ENCODE data around the gene CDH5.
"Not testable (repeated sequence)": the region's sequence is repeated elsewhere in the genome, so short reads cannot be mapped to it uniquely, and the experiment has no call there.

CDH5 gene, protein sequence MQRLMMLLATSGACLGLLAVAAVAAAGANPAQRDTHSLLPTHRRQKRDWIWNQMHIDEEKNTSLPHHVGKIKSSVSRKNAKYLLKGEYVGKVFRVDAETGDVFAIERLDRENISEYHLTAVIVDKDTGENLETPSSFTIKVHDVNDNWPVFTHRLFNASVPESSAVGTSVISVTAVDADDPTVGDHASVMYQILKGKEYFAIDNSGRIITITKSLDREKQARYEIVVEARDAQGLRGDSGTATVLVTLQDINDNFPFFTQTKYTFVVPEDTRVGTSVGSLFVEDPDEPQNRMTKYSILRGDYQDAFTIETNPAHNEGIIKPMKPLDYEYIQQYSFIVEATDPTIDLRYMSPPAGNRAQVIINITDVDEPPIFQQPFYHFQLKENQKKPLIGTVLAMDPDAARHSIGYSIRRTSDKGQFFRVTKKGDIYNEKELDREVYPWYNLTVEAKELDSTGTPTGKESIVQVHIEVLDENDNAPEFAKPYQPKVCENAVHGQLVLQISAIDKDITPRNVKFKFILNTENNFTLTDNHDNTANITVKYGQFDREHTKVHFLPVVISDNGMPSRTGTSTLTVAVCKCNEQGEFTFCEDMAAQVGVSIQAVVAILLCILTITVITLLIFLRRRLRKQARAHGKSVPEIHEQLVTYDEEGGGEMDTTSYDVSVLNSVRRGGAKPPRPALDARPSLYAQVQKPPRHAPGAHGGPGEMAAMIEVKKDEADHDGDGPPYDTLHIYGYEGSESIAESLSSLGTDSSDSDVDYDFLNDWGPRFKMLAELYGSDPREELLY

DNA sequence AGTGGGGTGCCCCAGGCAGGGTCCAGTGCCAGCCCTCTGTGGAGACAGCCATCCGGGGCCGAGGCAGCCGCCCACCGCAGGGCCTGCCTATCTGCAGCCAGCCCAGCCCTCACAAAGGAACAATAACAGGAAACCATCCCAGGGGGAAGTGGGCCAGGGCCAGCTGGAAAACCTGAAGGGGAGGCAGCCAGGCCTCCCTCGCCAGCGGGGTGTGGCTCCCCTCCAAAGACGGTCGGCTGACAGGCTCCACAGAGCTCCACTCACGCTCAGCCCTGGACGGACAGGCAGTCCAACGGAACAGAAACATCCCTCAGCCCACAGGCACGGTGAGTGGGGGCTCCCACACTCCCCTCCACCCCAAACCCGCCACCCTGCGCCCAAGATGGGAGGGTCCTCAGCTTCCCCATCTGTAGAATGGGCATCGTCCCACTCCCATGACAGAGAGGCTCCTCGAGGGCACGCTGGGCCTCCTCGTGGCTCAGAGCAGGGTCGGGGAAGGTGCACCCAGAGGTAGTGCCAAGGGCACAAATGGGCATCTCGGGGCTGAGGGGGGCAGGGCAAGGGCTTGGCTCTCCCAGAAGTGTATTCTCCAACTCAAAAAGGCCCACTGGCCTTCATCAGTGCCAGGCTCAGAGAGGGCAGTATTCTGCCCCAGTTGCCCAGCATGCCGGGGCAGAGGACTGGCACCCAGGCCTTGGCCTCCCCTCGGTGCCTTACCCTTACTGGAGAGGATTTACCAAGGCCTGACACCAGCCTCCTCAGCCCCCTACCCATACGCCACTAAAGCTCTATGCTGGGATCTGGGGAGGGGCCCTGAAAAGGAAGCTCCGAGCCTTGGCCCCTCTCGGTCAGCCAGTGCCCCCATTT, at the start of gene CDH5:
Gene CDH5, plus strand, starts transcription at position 259 of the 867 bp plus-strand sequence. CDS start 12,647 bp downstream, outside the sequence.
- DNase-seq: no peak

DNA sequence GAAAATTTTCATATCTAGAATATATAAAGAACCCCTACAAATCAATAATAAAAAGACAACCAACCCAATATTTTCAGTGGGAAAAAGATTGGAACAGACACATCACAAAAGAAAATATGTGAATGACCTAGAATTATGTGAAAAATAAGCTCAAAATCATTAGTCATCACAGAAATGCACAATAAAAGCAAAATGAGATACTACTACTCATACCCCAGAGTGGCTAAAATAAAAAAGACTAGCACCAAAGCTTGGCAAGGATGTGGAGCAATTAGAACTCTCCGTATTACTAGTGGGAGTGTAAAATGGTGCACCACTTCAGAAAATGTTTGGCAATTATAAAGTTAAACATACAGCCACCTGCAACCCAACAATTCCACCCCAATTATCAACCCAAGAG, 48.0 kb upstream of the CDH5 start:
- no peak for DNase-seq

DNA sequence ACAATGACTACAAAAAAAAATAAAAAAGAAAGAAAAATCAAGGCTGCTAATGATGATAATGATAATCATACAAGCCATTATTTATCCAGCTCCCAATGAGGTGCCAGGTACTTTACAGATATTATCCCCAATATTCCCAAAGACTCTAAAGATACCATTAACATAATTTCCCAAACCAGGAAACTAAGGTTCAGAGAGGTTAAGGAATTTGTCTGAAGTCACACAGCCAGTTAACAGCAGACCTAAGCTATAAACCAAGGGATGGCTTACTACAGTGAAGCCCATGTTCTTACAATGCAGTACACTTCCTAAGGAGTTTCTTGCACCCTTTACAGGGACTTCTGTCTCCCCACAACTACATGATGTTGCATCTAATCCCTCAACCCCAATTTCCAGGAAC, 45.7 kb upstream of the CDH5 start:
- DNase-seq: no peak

DNA sequence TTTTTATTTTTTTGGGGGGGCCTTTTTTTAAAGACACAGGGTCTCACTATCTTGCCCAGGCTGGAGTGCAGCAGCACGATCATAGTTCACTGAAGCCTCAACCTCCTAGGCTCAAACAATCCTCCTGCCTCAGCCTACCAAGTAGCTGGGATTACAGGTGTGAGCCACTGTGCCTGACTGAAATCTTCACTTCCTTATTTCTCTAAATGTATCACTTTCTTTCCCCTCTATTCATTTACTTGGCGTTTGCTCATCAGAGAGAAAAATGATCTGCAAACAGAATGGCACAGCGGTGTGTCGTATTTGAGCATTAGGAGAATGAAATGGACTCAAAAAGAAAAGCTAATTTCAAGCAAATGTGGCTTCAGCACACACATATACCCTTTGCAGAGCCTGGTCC, 44.3 kb upstream of the CDH5 start:
- DNase-seq: no peak

DNA sequence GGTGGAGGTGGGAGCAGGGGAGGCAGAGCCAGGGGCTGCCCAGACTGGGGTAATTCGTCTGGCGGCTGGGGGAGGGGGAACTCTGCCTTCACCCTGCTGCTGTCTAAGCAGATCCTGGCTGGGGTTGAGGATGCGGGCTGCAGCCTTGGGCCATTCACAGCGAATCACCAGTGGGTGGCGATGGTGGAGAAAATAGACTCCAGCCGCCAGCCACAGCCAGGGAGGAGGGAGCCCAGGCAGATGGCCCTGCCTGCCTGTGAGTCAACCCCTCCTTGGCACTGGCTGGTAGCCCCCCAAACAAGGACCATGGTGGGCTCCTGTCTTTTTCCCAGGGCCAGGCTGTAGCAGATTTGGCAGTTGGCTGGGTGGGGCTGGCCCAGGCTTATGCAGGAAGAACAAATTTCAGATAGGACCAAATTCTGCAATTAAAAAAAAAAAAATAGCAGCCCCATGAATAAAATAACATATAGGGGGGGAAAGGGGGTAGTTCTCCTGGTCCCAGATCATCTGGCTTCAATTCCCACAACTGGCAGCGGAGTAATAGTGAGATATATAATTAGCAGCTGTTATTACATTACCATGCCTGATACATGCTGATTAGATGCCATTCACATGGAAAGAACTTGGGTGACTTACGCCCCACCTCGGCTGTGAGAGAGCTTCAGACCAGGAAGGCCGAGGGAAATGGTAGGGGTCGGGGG, 41.5 kb upstream of the CDH5 start:
- DNase-seq: no peak

DNA sequence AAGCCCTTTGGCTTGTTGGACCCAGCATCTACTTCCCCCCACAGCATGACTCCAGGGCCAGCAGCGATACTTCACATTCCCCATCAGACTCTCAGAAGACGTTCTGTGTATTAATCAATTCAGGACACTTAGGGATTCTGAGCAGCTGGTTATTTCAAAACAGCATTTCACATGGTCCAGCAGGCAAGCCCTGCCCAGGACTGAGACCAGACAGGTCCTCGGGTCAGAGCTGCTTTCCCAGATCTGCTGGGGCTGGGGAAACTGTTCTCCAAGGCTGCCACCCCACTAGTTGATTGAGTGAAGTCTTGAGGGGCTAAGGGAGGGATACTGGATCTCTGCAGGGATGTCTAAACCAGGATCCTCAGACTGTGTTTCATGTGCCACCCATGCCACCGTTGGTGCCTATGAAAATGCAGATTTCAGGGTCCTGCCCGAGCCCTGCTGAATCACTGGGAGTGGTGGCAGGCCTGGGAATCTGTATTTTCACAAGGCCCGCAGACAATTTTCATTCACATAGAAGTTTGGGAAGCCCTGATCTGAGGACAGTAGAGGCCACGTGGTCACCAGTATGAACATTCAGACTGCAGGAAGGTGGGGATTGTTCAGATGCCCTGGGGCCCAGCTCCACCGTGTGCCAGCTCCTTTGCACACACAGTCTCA, 40.6 kb upstream of the CDH5 start:
- DNase-seq: no peak

DNA sequence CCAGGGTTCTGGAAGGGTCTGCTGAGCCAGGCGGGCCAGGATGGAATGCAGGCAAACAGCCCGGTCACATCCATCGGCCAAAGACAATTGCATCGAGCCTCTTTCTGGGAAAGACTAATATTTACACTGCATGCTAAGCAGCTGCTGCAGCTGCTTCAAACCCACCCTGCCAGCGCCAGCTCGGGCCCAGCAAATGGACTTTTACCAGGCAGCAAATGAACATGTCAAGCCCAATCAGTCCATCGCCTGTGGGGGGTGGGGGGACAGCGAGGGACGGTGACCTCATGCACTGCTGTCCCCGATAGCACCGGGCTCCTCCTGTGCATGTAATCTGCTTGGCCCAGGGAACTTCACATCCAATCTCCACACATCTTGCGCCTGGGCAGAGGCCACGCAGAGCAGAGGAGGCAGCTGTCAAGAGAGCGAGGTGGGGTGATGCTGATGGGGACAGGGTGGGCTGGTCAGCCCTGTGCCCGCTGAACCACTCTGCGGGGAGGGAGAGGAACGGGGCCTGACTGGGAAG, 39.4 kb upstream of the CDH5 start:
- DNase-seq: no peak

DNA sequence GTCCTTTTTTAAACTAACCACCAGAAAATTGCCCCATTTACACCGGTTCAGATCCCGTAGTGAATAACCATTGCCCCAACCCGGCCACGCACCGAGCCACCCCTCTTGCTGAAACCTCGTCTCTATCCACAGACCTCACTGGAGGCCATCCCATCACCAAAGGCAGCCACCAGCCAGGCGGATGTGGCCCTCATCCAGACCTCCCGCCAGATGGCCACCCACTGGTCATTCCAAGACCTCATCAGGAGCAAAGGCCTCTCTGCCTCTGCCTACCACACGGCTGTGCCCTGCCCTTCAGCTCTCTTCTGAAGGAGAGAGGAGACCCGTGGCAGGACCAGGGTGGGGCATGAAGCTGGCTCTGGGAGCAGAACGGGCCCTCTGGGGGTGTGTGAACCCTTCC, 38.2 kb upstream of the CDH5 start:
- DNase-seq: no peak

DNA sequence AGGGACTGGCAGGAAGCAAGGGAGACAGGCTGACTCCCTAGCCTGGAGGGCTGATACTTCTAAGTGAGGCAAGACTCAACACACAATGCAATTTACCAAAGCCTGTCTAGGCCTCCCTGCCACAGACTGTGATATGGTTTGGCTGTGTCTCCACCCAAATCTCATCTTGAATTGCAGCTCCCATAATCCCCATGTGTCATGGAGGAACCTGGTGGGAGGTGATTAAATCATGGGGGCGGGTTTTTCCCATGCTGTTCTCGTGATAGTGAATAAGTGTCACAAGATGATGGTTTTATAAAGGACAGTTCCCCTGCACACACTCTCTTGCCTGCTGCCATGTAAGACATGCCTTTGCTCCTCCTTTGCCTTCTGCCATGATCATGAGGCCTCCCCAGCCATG, 35.0 kb upstream of the CDH5 start:
- not testable (repeated sequence) for DNase-seq

DNA sequence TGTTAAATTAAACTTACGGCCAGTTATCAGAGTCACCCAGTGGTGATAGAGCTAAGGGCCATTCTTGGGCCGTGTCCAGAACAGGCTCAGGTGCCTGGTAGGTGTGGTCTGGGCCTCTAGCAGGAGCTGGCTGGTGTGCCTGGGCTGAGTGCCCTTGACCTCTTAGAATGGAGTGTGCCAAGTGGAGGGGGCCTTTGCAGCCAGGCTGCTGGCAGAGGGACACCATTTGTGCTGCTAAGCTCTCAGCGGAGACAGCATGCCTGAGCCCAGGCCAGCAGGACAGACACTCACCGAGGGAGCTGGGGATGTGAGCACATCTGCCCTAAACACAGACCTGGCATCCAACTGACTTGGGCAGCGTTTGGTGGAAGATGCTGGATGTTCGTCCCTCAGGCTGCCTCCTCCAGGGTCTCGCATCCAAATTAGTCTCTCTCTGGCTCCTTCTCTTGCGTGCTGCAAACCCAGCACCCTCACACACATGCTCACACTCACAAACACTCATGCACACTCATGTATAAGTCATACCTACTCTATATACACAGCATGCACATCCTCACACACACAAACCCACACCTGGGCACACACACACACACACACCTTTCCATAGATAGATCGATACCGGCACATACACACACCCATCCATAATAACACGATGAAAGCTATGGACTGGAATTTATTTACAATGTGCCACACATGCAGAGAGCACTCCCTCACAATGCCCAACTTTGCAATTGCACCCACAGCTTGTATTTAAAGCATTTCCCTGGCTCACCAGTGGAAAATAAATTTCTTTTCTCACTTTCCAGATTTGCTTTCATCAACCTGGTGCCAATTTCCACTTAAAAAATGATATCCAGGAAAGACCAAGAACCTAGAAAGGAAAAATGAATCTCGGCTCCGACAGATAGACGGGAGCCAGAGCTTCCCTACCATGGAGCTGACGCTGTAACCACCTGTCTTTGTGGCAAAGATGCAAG, 33.6 kb upstream of the CDH5 start:
- no peak for DNase-seq

DNA sequence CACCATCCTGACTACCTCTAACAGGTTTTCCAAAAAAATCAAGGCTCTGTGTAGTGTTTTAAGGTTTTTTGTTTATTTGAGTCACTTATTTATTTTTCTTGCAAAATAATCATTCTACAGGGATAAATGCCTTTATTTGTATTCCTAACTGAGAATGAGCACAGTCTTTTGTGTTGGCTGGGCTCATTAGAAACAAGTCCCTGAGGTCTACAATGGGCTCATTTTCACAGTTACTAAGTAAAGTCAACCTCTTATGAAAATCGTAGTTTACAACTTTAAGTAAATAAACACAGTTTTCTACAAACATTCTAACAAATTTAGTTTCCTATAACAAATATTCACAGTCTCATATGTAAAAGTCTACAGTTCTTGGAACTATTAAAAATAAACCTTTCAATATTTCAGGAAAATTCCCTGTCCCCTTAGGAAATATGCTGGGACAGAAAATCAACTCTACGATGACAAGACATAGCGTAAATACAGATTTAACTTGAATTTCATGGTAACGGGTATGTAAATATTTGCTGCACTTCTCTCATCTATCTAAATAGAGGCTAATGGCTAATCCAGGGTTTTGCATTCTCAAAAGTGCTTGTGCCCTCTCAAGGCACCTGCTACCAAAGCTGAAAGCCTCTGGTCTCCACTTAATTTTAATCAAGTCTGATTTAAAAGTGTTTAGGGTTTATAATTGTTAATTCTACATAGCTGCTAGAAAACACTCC, 31.5 kb upstream of the CDH5 start:
- no peak for DNase-seq

DNA sequence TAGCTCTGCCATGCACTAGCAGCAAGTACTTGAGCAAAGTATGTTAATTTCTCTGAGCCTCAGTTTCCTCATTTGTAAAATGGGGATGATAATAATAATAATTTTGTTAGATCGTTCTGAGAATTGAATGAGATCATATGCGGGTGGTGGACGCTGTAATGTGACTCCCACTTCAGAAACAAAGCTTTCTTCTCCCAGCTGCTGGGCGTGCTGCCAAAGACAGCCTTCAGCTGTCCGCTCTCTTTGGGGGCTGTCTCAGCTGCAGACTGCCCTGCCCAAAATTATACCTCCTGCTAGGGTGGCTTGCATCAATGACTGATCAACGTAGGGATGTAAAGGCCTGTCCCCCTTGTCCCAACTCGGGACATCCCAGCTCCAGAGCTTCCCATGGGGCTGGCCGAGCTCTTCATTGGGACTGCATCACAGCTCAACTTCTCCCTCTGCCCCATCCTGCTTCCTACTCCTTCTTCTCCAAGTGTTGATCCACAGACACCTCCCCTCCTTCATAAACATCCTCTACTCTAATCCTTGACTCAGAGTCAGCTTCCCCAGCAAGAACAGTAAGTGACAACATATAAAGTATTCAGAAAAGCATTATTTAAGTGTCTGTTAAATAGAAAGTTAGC, 30.7 kb upstream of the CDH5 start:
- no peak for DNase-seq

DNA sequence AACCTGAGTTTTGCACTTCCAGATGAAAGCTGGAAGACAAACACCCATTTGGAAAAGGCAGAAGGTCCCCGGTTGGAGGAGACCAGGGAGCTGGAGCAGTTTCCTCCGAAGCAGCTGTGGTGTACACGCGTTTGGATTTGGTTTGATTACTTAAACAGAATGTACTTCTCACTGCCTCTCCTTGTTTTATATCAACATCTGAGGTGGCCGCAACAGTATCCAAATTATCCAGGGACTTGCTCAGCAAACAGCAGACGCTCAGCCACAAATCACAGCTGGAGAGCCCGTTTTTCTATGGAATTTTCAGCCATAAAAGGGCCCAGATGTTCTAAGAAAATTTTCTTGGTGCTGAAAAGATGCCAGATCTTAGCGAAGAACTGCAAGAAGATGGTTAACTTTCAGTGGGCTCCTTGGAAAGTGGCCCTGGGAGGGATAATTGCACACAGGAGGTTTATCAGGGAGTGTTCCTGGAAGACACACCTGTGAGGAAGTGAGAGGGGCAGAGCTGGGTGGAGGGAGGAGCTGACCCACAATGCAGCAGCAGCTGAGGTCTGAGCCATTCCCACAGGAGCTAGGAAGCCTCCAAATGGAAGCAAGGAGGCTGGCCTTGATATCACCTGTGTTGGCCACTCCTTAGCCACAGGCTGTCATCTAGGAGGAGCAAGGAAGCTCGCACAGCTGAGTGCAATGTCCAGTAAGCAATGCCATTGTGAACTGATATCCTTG, 28.9 kb upstream of the CDH5 start:
- no peak for DNase-seq

DNA sequence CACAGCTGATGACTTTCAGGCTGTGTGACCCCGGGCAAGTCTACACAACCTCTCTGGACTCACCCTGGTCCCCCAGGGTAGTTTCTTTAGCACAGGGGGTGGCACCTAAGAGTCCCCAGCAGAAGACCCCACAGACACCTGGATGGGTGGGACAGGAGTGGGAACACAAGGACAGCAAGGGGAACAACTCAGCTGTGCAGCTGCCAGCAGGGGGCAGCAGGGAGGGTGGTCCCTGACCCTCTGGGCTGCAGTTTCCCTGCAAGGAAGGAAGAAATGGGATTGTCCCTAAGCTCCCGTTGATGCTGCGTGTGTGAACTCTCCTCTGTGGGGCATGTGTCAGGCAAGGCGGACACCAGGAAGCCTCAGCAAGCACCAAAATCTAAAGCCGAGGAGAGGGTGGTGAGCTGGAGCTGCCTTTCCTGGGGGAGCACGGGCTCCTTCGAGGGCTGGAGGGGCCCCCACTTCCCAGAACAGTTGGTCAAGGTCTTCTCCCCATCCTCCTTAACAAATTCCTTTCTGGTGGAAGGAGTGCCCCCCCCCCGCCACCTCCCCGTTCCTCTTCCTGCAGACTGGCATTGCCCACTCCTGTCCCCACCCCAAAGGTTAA, 24.1 kb upstream of the CDH5 start:
- no peak for DNase-seq

DNA sequence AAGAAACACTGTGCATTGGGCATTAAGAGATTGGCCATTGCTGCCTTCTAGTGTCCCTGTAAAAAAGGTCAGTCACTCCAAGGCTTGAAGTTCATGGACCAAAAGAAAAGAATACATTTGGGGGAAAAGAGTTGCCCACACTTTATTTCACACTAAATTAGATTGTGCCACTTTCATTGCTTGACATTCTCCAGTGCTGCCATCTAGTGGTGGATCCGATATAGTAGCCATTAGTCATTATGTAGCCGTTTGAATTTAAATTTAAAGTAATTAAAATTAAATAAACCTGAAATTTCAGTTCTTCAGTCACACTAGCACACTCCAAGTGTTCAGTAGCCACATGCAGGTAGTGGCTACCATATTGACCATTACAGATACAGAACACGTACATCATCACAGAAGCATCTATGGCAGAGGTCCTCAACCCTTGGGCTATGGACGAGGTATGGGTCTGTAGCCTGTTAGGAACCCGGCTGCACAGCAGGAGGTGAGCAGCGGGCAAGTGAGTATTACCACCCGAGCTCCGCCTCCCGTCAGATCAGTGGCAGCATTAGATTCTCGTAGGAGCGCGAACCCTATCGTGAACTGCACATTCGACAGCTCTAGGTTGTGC, 21.9 kb upstream of the CDH5 start:
- peak in 1 of 2 donors; percentile 24 for DNase-seq

DNA sequence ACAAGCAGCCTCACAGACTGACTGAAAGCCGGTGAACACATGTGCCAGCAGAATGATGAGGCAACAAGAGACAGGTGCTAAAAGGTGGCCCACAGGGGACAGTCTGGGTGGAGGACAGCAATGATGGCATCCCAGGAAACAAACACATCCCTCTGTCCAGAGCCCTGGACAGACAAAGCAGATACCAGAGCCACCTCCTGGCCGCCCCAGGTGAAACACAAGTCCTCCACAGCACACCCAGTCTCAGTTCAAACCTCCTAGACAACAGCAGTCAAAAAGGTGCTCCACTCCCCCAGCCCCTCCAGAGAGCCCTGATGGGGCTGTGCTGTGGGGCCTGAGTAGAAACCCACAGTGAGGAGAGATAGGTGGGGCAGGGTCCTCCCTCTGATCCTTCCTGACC, 20.3 kb upstream of the CDH5 start:
- DNase-seq: no peak

DNA sequence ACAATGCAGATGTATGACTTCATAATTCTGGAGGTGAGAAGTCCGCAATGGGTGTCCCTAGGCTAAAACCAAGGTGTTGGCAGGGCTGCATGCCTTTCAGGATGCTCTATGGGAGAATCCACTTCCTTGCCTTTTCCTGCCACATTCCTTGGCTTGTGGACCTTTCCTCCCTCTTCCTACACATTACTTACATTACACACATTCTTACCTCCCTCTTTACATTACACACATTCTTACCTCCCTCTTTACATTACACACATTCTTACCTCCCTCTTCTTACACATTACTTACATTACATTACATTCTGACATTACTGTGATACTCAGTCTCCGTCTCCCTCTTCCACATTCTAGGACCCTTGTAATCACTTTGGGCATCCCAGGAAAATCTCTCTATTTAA, 14.2 kb upstream of the CDH5 start:
- DNase-seq: no peak

DNA sequence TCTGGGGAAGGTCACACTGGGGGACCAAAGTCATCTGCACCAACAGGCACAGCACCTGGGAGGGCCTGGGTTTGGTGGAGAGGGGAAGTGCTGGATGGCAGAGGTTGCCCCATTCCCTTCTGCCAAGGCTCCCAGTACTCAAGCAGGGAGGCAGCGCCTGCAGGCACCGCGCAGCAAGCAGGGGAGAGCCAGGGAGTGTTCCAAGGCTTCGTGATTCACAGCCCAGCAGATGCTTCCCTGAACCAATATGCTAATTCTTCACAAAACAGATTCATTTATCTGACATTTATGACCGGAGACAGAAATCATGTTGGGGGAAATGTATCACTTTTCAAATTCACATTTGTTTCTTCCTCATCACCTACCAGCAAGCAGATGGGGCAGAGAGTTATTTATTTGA, 13.4 kb upstream of the CDH5 start:
- DNase-seq: no peak

Measured in CD4-positive, alpha-beta T cell treated with Interleukin-1 beta for 1 hour (primary cell).